ENCODE measurements around the gene C5orf34.

Gene C5orf34

DNA sequence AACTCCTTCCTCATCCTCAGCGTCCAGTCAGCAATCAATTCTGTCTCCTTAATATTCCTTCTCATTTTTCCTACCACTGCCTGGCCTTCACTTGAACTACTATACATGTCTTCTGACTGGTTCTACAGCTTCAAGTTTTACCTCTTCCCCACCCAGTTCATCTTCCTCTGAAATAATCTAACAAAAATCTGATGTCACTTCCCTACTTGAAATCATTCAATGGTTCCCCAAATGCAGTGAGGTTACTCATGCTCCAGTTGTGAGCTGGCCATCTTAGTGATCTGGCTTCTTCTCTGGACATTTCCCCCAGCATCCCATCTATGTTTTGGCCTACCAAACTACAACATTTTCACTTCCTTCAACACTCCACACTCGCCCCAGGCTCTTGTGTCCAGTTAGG is 16.4 kb downstream of the C5orf34 start:
- no peak for DNase-seq (ENCODE audit: low read depth)
- no peak overlapping the region for H3K4me3 ChIP-seq (ENCODE audit: low read depth, low read length)
- TF ChIP-seq MYC (IDR thresholded peaks at IDR 0.05; ENCODE audit: low read depth, low read length) (no peak), POLR2A (IDR thresholded peaks at IDR 0.05; ENCODE audit: extremely low read depth, insufficient read length) (no peak)
- TF ChIP-seq, protein P1, sequence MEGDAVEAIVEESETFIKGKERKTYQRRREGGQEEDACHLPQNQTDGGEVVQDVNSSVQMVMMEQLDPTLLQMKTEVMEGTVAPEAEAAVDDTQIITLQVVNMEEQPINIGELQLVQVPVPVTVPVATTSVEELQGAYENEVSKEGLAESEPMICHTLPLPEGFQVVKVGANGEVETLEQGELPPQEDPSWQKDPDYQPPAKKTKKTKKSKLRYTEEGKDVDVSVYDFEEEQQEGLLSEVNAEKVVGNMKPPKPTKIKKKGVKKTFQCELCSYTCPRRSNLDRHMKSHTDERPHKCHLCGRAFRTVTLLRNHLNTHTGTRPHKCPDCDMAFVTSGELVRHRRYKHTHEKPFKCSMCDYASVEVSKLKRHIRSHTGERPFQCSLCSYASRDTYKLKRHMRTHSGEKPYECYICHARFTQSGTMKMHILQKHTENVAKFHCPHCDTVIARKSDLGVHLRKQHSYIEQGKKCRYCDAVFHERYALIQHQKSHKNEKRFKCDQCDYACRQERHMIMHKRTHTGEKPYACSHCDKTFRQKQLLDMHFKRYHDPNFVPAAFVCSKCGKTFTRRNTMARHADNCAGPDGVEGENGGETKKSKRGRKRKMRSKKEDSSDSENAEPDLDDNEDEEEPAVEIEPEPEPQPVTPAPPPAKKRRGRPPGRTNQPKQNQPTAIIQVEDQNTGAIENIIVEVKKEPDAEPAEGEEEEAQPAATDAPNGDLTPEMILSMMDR (IDR thresholded peaks at IDR 0.05; ENCODE audit: low read depth, low read length), result no peak
- TF ChIP-seq, protein P2, sequence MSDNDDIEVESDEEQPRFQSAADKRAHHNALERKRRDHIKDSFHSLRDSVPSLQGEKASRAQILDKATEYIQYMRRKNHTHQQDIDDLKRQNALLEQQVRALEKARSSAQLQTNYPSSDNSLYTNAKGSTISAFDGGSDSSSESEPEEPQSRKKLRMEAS (IDR thresholded peaks at IDR 0.05; ENCODE audit: low read depth, low read length), result no peak

DNA sequence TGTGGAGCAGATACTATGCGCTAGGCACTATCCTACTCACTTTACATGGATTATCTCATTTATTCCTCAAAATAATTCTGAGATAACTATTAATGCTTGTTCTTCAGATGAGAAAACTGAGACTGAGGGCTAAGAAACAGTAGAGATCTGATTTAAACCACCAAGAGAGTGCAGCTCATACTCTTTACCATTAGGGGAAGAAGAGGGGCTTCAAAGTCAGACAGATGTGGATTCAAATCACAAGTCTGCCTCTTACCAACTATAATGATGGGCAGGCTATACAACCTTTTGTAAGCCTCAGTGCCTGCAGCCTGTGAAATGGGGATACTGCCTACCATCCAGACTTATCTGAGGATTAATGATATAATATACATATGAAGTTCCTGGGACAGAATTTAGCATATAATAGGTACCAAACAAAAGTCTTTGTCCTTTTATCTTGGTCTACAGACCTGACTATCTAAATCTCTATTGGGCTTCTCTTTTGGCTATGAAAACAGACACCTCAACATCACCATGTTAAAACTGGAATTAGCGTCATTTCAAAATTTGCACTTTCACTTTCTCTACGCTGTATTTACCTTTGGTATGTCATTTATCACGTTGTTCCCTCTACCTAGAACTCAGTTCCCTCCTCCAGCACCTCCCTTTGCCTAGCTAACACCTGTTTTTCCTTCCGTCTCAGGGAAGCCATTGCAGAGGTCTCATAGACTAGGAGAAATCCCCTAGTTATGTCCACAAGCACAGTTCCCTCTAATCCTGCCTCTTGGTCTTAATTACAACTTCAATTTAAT is 17.4 kb downstream of the C5orf34 start:
- no peak for DNase-seq (ENCODE audit: low read depth)
- no peak for TF ChIP-seq MYC (IDR thresholded peaks at IDR 0.05; ENCODE audit: low read depth, low read length)
- no peak for TF ChIP-seq POLR2A (IDR thresholded peaks at IDR 0.05; ENCODE audit: extremely low read depth, insufficient read length)
- TF ChIP-seq, protein P2 (IDR thresholded peaks at IDR 0.05; ENCODE audit: low read depth, low read length), result no peak
- TF ChIP-seq, protein P1 (IDR thresholded peaks at IDR 0.05; ENCODE audit: low read depth, low read length), result no peak

DNA sequence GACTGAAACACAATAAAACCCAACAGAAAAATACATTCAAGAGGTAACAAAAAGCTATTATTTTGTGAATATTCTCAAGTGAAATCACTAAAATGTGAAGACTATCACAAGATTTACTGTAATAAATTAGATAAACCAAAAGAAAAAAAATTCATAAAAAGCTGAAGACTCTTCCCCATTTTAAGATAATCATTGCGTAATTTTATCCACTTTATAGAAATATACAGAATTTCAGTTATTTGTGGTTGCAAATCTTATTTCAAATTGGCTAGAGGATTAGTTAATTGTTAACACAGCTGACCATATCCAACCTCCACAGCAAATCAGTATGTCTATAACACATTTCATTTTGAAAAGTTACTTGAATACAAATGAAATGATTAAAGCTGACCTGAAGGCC is 23.6 kb downstream of the C5orf34 start:
- TF ChIP-seq, protein P2 (IDR thresholded peaks at IDR 0.05; ENCODE audit: low read depth, low read length), result no peak
- TF ChIP-seq MYC (IDR thresholded peaks at IDR 0.05; ENCODE audit: low read depth, low read length) (no peak), POLR2A (IDR thresholded peaks at IDR 0.05; ENCODE audit: extremely low read depth, insufficient read length) (no peak)
- TF ChIP-seq, protein P1 (IDR thresholded peaks at IDR 0.05; ENCODE audit: low read depth, low read length), result no peak
- no peak overlapping the region for H3K4me3 ChIP-seq (ENCODE audit: low read depth, low read length)
- DNase-seq (ENCODE audit: low read depth), result no peak

More for the DNA sequence above, 17.4 kb downstream of the C5orf34 start:
- no peak overlapping the region for H3K4me3 ChIP-seq (ENCODE audit: low read depth, low read length)

DNA sequence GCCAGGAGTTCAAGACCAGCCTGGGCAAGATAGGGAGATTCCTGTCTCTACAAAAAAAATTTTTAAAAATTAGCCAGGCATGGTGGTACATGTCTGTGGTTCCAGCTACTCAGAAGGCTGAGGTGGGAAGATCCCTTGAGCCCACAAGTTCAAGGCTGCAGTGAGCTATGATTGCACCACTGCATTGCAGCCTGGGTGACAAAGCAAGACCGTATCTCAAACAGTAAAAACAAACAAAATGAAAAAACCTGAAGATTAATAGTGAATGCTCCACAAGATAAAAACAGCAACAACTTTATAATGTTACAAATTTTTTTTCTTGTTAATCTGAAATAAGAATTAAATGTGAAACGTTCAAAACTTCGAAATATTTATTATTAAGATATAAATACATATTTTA is 28.6 kb downstream of the C5orf34 start:
- TF ChIP-seq, protein P2 (IDR thresholded peaks at IDR 0.05; ENCODE audit: low read depth, low read length), result no peak
- TF ChIP-seq POLR2A (IDR thresholded peaks at IDR 0.05; ENCODE audit: extremely low read depth, insufficient read length), result no peak
- no peak for TF ChIP-seq MYC (IDR thresholded peaks at IDR 0.05; ENCODE audit: low read depth, low read length)
- TF ChIP-seq, protein P1 (IDR thresholded peaks at IDR 0.05; ENCODE audit: low read depth, low read length), result no peak
- no peak overlapping the region for H3K4me3 ChIP-seq (ENCODE audit: low read depth, low read length)
- DNase-seq (ENCODE audit: low read depth), result no peak

DNA sequence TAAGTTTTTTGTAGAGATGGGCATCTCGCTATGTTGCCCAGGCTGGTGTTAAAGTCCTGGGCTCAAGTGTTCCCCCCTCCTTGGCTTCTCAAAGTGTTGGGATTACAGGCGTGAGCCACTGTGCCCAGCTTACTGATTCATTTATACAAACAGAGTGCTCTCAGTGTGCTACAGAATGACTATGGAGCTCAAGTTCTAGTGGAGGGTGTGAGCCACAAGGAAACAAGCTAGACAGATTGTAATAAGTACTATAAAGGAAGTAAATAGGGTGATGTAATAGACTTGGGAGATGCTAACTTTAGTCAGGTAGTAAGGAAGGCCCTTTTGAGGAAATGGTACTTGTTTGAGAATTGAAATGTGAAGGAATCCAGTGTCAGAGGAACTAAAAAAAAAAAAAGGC is 29.5 kb downstream of the C5orf34 start:
- peak; percentile 42 for DNase-seq (ENCODE audit: low read depth)
- TF ChIP-seq, protein P2 (IDR thresholded peaks at IDR 0.05; ENCODE audit: low read depth, low read length), result no peak
- no peak for TF ChIP-seq POLR2A (IDR thresholded peaks at IDR 0.05; ENCODE audit: extremely low read depth, insufficient read length)
- TF ChIP-seq MYC (IDR thresholded peaks at IDR 0.05; ENCODE audit: low read depth, low read length), result no peak
- TF ChIP-seq, protein P1 (IDR thresholded peaks at IDR 0.05; ENCODE audit: low read depth, low read length), result no peak
- H3K4me3 ChIP-seq (ENCODE audit: low read depth, low read length), result no peak overlapping the region

Data from NB4 (cell line).